GM19099 (cell line): Measurements from ENCODE around the gene SLC45A1.

ENCODE experiments used
- POLR2A ChIP-seq: IDR thresholded peaks from 3 replicates; pipeline ENCODE4 v1.6.1; 2011; ENCODE audit warnings: low read depth; ENCODE audit not compliant: insufficient read length; ENCODE audit errors: extremely low read depth

SLC45A1 gene

DNA sequence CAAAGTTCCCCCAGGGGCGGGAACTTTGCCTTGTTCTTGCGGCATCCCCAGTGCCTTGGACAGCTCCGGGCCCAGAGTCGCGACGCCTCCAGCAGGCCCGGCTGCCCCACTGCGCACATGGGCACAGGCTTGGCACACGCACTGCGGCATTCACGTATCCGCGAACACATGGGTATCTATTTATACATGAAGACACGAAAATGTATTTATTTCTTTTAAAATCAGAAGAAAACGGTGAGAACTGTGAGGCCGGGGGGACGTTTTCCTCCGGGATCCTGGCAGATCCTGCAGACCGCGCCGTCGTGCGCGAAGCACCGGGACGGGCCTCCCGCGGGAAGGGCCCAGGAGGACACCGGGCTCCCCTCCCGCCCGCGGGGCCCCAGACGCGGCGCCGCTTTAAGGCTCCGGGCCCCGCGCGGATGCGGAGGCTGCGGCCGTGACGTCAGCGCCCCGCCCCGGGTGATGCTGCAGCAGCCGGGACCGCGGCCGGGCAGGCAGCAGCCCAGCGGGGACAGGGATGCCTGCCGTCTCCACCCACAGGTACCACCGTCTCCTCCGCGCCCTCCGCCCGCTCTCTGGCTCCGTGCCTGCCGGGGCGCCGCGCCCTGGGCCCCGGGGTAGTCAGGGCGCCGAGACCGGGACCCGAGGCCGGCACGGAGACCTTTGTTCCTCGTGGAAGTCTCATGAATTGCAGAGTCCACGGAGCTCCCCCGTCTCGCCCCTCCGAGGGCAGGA, at the start of gene SLC45A1:
SLC45A1 (plus strand) TSS at position 468 of the 735 bp plus-strand sequence. CDS start 6,216 bp downstream, outside the sequence.
- TF ChIP-seq POLR2A, result no peak

DNA sequence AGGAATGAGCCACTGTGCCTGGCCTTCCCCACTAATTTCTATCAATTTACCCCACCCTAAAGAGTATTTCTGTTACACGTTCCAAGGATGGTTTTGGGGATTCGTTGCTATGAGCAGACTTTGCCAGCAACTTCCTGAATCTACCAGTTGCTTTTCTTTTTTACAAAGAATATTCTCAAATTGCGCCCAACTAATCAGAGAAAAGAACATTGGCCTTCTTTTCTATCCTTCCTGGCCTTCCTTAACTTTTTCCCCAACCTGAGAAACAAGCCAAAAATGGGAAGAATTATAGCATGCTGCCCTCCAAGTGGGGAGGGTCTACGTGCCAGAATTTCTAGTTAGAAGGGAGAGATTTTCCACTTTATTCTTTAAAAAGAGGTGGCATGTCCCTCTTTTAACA, 44.9 kb upstream of the SLC45A1 start:
- TF ChIP-seq POLR2A, result no peak

DNA sequence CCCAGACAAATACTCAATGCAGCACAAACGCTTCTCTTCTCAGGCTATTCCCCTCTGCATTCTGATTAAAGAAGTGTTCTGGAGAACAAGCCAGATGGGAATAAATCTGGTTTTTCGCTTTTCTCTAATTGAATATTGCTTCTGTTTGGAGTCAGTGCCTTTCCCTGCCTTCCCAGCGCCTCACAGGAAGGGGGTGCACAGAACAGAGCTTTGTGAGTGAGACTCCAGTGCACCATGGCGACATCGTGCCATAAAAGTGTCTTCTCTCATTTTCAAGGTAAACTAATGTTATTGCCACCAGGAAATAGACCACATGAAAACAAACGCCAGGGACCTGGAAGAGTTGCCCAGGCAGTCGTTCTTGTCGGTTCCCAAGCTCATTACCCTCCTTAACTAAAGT, 43.6 kb upstream of the SLC45A1 start:
- TF ChIP-seq POLR2A, result no peak

DNA sequence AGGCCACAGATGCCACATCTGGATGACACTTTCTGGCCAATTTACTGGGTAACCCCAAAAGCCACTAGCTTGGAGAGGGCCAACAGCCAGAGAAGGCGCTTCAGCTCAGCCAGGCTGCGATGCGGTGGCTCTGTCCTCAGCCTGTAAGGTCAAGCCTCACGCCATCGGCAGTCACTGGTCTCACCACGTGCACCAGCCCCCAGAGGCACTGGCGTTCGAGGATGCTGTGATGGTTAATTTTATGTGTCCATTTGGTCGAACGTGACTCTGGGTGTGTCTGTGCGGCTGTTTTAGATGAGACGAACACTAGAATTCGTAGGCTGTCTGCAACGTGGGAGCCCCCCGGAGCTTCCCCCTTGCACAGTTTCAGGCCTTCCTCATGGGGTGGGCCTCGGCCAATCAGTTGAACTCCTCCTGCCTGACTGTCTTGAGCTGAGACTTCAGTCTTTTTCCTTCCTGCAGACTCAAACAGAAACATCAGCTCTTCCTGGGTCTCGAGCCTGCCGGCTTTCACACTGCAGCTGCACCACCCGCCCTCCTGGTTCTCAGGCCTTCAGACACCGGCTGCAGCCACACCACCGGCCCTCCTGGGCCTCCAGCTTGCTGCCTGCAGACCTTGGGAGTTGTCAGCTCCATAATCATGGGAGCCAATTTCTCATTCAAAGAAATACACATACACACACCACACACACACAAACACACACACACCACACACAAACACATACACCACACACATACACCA, 41.6 kb upstream of the SLC45A1 start:
- TF ChIP-seq POLR2A, result no peak

DNA sequence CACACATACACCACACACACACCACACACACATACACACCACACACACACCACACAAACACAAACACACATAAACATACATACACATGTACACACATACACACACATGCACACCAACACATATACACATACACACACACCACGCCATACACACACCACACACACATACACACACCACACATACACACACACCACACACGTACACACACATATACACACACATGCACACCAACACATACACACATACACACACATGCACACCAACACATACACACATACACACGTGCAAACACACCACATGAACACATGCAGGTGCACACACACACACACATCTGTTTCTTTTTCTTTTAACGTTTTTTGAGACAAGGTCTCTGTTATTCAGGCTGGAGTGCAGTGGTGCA, 41.0 kb upstream of the SLC45A1 start:
- no peak for TF ChIP-seq POLR2A

DNA sequence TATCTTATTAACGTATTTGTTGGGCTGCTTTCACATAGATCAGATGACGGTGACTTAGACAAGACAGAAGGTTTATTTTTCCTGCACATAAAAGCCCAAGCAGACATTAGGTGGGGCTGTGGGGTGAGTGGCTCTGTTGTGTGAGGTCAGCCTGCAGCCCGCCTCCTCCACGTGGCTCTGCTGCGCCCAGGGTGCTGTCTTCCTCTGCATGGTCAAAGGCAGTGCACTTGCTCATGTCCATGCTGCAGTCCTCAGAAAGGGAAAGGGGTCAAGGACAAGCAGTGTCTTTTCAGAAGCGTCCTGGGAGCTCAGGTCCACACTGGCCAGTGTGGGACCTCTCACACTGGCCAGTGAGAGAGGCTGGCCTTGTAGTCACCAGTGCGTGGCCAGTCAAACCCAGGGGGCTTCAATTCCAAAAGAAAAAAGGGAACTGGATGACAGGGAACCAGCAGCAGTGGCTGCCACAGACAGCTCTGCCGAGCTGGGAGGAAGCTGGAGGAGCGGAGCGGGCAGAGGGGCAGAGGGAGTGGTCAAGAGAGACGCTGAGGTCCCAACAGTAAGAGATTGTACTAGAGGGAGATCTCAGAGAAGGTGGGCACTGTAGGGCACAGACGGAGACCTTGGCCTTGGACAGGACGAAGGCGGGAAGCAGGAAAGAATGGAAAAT, 35.9 kb upstream of the SLC45A1 start:
- no peak for TF ChIP-seq POLR2A

DNA sequence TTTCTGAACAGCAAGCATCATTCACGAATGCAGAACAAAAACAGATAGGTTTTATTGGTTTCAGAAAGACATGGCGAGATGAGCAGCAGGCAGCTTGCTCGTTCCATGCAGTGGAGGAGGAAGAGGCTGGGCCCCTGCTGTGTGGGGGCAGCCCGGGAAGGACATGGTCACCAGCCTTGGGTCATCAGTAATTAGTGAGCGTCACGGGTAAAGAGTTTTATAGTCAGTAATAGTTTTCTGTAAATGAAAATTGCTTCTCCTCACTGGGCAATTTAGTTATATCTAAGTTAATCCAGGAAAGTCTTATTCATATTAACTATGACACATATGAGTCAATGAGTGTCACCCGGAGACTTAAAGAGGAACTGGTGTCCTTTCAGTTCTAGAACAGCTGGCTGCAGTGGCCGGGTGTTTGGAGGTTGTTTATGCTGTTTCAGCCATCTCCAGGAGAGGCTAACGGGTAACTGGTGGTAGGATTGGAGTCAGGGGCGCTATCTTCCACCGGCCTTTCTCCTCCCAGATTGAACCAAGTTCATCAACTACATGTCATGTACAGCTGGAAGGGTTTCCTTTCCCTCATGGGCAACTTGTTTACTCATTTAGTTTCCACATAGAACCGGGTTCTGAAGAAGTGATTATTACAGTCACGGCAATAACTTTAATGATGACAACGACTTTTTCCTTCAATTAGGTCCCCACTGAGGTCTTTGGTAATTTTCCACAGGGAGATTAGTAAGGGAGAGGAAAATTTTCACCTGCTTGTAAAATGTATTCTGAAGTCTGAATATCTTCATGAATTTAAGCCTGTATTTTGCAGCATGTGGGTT, 34.6 kb upstream of the SLC45A1 start:
- TF ChIP-seq POLR2A, result no peak

DNA sequence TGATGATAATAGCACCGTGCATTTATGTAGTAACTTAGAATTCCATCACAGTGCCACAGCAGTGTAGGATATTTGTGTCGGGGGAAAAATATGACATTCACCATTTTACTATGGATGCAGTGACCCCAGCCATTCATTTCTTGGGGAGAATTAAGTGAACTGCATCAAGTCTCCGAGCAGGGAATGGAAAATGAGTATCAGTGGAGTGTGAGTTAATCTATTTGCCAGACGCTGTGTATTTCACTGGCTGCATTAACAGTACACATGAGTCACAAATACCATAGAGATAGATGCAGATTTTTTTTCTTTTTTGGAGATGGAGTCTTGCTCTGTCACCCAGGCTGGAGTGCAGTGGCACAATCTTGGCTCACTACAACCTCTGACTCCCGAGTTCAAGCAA, 33.8 kb upstream of the SLC45A1 start:
- no peak for TF ChIP-seq POLR2A

DNA sequence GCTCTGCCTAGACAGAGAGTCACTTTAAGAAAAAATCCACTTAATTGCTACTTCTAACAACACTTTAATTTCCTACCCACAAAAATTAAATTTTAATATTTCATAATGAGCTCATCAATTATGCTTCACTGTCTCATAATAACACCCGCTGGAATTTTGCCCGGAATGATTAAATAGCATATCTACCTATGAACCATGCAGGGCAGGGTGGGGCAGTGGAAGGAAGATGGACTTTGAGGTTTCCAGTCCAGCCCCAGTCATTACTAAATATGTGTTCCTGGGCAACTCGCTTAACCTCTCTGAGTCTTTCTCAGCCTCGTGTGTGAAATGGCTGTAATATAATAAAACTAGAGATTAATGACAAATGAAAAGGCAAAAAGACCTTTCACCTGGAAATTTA, 32.8 kb upstream of the SLC45A1 start:
- no peak for TF ChIP-seq POLR2A

DNA sequence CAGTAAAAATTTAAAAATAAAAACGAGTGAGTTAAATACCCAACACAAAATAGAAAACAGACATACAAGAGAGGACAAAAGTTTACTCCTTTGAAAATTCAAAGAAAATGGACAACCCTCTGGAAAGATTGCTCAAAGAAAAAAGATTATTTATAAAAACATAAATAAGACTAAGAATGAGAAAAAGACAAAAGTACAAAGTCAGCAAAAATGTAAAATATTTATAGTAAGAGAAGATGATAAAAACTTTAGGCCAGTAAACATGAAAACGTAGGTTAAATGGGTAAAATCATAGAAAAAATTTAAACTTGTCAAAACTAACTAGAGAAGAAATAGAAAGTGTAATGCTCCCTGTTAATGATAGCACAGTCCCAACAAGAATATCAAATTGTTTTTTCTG, 31.9 kb upstream of the SLC45A1 start:
- TF ChIP-seq POLR2A, result no peak

DNA sequence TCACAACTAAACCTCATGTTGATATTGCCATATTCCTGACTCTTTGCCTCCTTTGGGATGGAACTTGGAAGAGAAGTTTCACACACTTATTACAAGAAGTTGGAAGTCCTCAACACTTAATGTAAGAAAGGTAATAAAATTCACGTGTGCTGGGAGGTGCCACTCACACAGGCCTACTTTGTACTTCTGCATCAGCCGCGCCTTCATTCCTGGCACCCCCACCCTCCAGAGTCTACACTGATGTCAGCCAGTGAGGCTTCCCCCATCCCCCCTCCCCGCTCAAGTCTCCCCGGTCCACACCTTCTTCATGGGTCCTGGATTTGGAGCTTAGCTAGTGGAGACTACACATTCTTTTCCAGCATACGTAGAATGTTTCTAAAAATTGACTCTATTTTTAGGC, 24.8 kb upstream of the SLC45A1 start:
- no peak for TF ChIP-seq POLR2A

DNA sequence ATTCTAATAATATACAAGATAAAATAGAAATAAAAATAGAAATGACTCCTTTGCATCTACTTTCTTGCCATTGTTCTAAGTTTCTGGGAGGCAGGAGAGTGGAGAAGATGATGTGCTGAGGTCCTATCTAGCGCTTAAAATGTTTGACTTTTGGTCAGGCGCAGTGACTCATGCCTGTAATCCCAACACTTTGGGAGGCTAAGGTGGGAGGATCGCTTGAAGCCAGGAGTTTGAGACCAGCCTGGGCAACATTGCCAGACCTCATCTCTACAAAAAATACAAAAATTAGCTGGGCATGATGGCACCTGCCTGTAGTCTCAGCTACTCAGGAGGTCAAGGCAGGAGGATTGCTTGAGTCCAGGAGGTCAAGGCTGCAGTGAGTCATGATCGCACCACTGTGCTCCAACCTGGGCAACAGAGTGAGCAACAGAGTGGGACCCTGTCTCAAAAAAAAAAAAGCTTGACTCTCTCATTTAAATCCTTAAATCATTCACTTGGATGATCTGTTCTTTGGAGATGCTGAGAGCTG, 24.2 kb upstream of the SLC45A1 start:
- TF ChIP-seq POLR2A, result no peak

DNA sequence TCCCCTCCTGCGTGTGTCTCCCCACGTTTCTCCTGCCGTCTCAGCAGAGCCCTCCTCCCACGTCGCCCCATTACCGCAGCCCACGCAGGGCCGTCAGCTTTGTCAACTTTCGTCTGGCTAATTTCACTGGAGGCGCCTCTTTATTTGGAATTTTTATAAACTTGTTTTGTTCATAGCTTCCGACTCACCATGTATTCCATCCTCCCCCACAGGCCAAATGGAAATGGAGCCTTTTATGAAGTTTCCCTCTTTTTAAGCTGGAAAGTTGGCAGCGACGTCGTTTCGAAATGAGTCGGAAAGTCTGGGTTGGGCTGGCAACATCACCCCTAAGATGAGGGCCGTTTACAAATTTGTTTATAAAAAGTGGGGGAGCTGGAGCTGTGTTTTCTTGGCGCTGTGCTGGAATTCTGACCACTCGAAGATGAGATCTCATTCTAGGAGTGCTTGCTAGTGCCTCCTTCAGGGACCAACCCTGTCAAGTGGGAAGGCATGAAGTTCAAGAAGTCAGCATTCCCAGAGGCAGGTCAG, 23.7 kb upstream of the SLC45A1 start:
- no peak for TF ChIP-seq POLR2A

DNA sequence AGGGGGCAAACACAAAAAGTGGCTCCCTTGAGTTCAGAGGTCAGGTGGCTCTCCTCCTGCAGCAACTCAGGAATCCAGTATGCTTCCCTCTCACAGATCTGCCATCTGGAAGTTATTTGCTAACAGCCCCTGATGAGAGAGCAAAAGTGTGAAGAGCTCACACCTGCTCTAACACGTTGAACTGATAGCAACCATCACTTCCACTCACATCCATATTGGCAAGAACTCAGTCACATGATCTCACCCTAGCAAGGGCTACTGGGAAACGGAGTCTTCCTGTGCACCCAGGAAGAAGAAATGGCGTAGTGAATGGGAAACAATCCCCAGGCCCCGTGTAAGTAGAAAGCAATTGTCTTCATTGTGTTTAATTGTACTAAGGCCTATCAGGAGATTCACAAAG, 20.7 kb upstream of the SLC45A1 start:
- no peak for TF ChIP-seq POLR2A
